BLaER1 (cell line): Measurements from ENCODE around the gene CLPSL1.

Experiments
- H3K27ac ChIP-seq: shearing (Covaris generic); formaldehyde crosslinking; 2 replicates; pipeline ENCODE4 v1.8.1; 2022
- H3K27me3 ChIP-seq: shearing (Covaris generic); formaldehyde crosslinking; 2 replicates; pipeline ENCODE4 v1.8.1; 2022
- H3K36me3 ChIP-seq: shearing (Covaris generic); formaldehyde crosslinking; 2 replicates; pipeline ENCODE4 v1.8.1; 2022
- H3K4me1 ChIP-seq: shearing (Covaris generic); formaldehyde crosslinking; 2 replicates; pipeline ENCODE4 v1.8.1; 2022
- H3K4me2 ChIP-seq: shearing (Covaris generic); formaldehyde crosslinking; 2 replicates; pipeline ENCODE4 v1.8.1; 2022
- H3K4me3 ChIP-seq: shearing (Covaris generic); formaldehyde crosslinking; 2 replicates; pipeline ENCODE4 v1.8.1; 2022
- H3K9ac ChIP-seq: shearing (Covaris generic); formaldehyde crosslinking; 2 replicates; pipeline ENCODE4 v1.8.1; 2022
- H3K9me3 ChIP-seq: shearing (Covaris generic); formaldehyde crosslinking; 2 replicates; pipeline ENCODE4 v1.8.1; 2022
- H4K20me1 ChIP-seq: shearing (Covaris generic); formaldehyde crosslinking; 2 replicates; pipeline ENCODE4 v1.8.1; 2022
- Cebpa-rat ChIP-seq: shearing (Covaris generic); IDR thresholded peaks from 2 replicates; pipeline ENCODE4 v1.8.1; 2022

The CLPSL1 gene

DNA sequence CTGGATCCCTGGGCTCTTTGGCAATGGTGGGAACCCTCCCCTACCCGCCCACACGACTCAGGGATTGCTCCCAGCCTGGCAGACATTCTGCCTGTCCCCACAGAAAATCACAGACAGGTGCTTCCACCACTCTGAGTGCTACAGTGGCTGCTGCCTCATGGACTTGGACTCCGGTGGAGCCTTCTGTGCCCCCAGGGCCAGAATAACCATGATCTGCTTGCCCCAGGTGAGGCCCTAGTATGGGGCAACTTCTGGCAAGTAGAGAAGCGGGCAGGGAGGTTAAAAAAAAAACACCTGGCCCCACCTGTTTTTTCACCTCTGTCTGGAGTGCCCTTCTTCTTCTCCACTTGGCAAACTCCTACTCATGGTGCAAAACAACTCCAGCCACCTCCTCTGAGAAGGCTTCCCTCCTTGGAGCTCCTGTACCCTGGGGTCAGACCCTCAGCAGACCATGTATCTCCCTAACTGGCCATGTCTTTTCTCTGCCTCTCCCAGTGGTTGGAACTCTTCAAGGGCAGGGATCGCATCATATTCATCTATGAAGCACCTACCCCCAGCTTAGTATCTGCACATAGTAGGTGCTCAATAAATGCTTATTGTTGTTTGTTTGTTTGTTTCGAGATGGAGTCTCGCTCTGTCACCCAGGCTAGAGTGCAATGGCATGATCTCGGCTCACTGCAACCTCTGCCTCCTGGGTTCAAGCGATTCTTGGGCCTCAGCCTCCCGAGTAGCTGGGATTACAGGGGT is 3.3 kb upstream of the CLPSL1 start:
- Histone ChIP-seq H3K36me3 (no peaks in the 10 kb centered on the region), H3K4me3 (no peak overlapping the region), H3K9me3 (no peaks in the 10 kb centered on the region), H4K20me1 (no peaks in the 10 kb centered on the region), H3K27ac (no peak overlapping the region), H3K4me1 (peaks cover 27% of the 10 kb centered on the region), H3K9ac (no peak overlapping the region), H3K27me3 (peaks cover 10% of the 10 kb centered on the region; the same call in 1 of the 2 replicates), H3K4me2 (no peak overlapping the region)
- no peak for TF ChIP-seq Cebpa-rat

DNA sequence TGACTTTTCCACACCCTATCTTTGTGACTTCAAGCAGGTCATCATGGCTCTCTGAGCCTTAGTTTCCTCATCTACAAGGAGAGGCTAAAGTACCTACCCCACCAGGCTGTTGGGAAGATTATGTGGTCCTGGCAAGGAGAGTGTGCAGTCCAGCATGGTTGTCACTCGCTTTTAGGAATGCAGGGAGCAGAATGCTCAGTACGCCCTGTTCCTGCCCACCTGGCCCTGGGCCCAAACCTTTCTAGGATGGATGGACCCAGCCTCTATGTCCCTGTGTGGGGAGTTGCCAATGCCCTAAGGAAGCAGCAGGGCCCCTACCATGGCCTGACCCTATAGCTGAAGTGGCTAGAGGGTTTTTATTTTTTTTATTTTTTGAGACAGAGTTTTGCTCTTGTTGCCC is 2.4 kb upstream of the CLPSL1 start:
- Histone ChIP-seq H3K9me3 (no peaks in the 10 kb centered on the region), H3K9ac (no peak overlapping the region), H3K27me3 (peaks cover 10% of the 10 kb centered on the region; the same call in 1 of the 2 replicates), H4K20me1 (no peaks in the 10 kb centered on the region), H3K27ac (no peak overlapping the region), H3K36me3 (no peaks in the 10 kb centered on the region), H3K4me3 (no peak overlapping the region), H3K4me1 (peaks cover 22% of the 10 kb centered on the region), H3K4me2 (no peak overlapping the region)
- TF ChIP-seq Cebpa-rat = no peak

DNA sequence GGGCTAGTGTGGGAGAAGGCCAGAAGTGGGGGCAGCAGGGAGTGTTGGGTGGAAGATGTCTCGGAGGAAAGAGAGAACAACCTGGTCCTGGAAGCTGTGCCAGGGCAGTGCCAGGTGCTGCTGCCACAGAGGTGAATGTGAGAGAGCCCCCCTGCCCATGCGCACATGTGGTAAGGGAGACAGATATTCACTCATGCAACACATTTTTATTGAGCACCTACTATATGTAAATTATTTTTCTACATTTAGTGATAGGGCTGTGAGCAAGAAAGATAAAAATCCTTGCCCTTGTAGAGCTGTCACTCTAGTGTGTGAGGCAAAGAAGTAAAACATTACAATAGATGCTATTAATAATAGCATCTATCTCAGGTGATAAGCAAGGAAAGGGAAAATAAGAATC is 471 bp downstream of the CLPSL1 start:
- Histone ChIP-seq H3K27ac (no peak overlapping the region), H3K36me3 (no peaks in the 10 kb centered on the region), H3K4me1 (peaks cover 8% of the 10 kb centered on the region; the same call in 1 of the 2 replicates), H3K4me3 (no peak overlapping the region), H3K27me3 (peaks cover 6% of the 10 kb centered on the region; the same call in 1 of the 2 replicates), H3K9me3 (no peaks in the 10 kb centered on the region), H4K20me1 (no peaks in the 10 kb centered on the region), H3K9ac (no peak overlapping the region), H3K4me2 (no peak overlapping the region)
- TF ChIP-seq Cebpa-rat = no peak

DNA sequence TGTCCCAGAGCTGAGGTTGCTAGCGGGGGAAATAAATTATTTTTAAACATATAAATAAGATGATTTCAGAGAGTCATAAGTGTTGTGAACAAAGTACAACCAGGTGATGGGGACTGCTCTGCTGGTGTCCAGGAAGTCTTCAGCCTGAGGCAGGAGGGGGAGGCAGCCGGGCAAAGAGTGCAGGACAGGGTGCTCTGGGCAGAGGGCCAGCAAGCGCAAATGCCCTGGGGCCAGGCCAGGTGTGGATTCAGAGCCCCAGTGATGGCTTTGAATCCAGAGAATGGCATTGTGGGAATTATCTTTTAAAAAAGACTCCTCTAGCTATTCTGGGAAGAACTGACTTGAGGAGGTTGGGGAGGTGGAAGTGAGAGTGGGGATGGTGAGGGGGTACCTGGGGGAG is 1.6 kb downstream of the CLPSL1 start:
- no peak overlapping the region for H3K9ac ChIP-seq
- H4K20me1 ChIP-seq = no peaks in the 10 kb centered on the region
- no peaks in the 10 kb centered on the region for H3K9me3 ChIP-seq
- peaks cover 11% of the 10 kb centered on the region; the same call in 1 of the 2 replicates for H3K27me3 ChIP-seq
- H3K4me3 ChIP-seq = no peak overlapping the region
- H3K4me1 ChIP-seq = no peaks in the 10 kb centered on the region
- no peak for TF ChIP-seq Cebpa-rat
- no peak overlapping the region for H3K27ac ChIP-seq
- H3K36me3 ChIP-seq = no peaks in the 10 kb centered on the region
- H3K4me2 ChIP-seq = no peak overlapping the region

DNA sequence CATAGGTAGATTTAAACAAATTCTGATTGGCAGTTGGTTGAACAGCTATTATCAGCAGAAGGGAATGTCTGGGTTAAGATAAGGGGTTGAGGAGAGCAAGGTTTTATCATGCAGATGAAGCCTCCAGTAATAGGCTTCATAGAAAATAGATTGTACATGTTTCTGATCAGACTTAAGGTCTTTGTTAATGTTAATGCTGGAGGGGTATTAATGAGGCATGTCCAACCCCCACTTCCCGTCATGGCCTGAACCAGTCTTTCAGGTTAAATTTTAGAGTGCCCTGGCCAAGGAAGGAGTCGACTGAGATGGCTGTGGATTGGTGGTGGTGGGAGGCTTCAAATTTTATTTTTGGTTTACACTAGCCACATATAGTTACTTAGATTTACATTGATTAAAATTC is 3.4 kb downstream of the CLPSL1 start:
- no peak overlapping the region for H3K27ac ChIP-seq
- no peaks in the 10 kb centered on the region for H3K36me3 ChIP-seq
- no peak for TF ChIP-seq Cebpa-rat
- H3K4me2 ChIP-seq = no peak overlapping the region
- peaks cover 13% of the 10 kb centered on the region; the same call in 1 of the 2 replicates for H3K27me3 ChIP-seq
- H3K4me3 ChIP-seq = no peak overlapping the region
- H4K20me1 ChIP-seq = no peaks in the 10 kb centered on the region
- H3K9me3 ChIP-seq = no peaks in the 10 kb centered on the region
- no peaks in the 10 kb centered on the region for H3K4me1 ChIP-seq
- H3K9ac ChIP-seq = no peak overlapping the region

DNA sequence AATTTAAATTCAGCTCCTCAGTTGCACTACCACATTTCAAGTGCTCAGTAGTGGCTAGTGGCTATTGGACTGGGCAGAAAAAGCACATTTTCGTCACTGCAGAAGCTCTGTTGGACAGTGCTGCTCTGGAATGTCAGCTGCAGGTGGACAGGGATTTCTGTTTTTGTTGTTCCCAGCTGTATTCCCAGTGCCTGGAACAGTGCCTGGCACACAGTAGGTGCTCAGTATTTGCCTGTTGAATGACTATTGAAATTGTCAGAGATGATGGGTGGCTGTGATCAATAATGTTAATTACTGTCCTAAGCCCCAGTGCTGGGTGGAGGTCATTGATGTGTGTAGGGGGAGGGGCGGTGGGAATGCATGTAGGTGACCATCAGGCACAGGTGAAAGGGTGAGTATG is 5.5 kb downstream of the CLPSL1 start:
- no peak overlapping the region for H3K27ac ChIP-seq
- H3K9me3 ChIP-seq = no peaks in the 10 kb centered on the region
- H3K36me3 ChIP-seq = no peaks in the 10 kb centered on the region
- no peaks in the 10 kb centered on the region for H4K20me1 ChIP-seq
- no peak overlapping the region for H3K4me3 ChIP-seq
- H3K4me2 ChIP-seq = no peak overlapping the region
- no peaks in the 10 kb centered on the region for H3K4me1 ChIP-seq
- H3K9ac ChIP-seq = no peak overlapping the region
- TF ChIP-seq Cebpa-rat = no peak
- peaks cover 13% of the 10 kb centered on the region; the same call in 1 of the 2 replicates for H3K27me3 ChIP-seq

DNA sequence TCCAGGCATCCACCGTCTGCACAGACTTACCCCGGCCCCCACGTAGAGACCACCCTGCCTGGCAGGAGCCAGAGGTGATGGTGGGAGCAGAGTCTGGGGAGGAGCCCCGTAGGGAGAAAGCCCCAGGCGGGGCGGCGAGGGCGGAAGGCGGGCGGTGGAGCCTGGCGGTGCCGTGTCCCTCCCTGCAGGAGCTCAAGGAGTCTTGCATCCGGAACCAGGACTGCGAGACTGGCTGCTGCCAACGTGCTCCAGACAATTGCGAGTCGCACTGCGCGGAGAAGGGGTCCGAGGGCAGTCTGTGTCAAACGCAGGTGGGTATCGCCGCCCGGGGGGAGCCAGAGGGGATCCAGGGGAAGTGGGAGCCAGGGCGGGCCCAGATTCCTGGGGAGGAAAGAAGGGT is 6.0 kb downstream of the CLPSL1 start:
- H3K4me2 ChIP-seq = no peak overlapping the region
- H3K36me3 ChIP-seq = no peaks in the 10 kb centered on the region
- H3K27me3 ChIP-seq = peaks cover 13% of the 10 kb centered on the region; the same call in 1 of the 2 replicates
- no peaks in the 10 kb centered on the region for H3K4me1 ChIP-seq
- no peak for TF ChIP-seq Cebpa-rat
- no peak overlapping the region for H3K4me3 ChIP-seq
- no peak overlapping the region for H3K9ac ChIP-seq
- no peaks in the 10 kb centered on the region for H4K20me1 ChIP-seq
- H3K27ac ChIP-seq = no peak overlapping the region
- no peaks in the 10 kb centered on the region for H3K9me3 ChIP-seq

DNA sequence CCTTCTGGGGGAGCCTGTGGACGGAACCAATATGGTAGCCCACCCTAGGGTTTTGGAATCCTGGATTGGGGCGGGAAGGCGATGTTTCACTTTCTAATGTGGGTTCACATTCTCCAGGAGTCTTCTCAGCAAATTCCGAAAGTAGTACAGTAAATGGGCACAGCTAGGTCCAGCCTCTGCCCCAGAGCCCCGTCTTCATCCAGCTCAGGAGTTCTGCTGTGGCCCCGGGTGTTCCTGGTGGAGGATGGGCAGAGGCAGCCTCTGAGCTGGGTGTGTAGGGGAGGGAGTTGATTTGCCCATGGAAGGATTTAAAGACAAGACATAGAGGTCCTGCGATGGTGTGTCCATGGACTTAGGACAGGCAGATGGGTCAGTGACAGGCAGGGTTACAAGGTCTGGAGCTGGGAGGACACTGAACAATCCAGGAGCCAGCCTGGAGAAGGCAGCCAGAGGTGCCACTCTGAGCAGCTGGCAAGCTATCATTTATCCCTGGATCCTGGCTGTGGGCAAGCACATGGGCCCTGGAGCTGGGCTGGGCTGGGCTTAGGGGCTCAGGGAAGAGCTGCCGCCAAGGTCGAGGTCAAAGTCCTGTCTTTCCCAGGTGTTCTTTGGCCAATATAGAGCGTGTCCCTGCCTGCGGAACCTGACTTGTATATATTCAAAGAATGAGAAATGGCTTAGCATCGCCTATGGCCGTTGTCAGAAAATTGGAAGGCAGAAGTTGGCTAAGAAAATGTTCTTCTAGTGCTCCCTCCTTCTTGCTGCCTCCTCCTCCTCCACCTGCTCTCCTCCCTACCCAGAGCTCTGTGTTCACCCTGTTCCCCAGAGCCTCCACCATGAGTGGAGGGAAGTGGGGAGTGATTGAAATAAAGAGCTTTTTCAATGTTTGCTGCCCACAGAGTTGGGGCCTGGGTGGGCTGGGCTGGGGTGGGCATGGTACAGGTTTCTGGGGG is 6.7 kb downstream of the CLPSL1 start:
- Histone ChIP-seq H3K36me3 (no peaks in the 10 kb centered on the region), H3K27ac (no peak overlapping the region), H3K9me3 (no peaks in the 10 kb centered on the region), H3K4me1 (no peaks in the 10 kb centered on the region), H3K9ac (no peak overlapping the region), H3K27me3 (peaks cover 13% of the 10 kb centered on the region; the same call in 1 of the 2 replicates), H4K20me1 (no peaks in the 10 kb centered on the region), H3K4me2 (no peak overlapping the region), H3K4me3 (no peak overlapping the region)
- TF ChIP-seq Cebpa-rat = no peak

DNA sequence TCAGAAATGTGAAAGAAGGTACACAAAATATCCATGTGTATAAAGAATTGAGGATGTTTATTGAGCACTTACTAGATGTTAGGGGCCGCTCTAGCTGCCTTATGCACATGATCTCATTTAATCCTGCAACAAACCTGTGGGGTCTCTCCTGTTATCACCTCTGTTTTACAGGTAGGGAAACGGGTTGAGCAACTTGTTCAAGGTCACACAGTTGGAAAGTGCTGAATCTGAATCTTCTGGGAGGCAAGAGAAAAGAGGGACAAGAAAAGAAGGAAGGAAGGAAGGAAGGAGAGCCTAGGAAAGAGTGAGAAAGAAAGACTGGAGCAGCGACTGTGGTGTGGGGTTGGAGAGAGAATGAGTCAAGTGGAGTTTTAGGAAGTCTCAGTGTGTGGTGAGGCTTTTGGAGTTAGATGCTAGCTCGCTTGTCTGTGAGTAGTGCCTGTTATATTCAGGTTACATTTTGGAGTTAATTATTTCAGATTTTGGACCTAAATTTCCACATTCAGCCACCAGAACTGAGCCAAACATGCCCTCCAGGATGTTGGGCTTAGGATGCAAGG is 7.7 kb downstream of the CLPSL1 start:
- peaks cover 13% of the 10 kb centered on the region; the same call in 1 of the 2 replicates for H3K27me3 ChIP-seq
- no peak for TF ChIP-seq Cebpa-rat
- no peaks in the 10 kb centered on the region for H4K20me1 ChIP-seq

More for the DNA sequence above, 7.7 kb downstream of the CLPSL1 start:
- no peaks in the 10 kb centered on the region for H3K9me3 ChIP-seq
- no peak overlapping the region for H3K4me2 ChIP-seq
- no peaks in the 10 kb centered on the region for H3K36me3 ChIP-seq
- no peak overlapping the region for H3K27ac ChIP-seq
- H3K4me3 ChIP-seq = no peak overlapping the region
- H3K4me1 ChIP-seq = no peaks in the 10 kb centered on the region
- H3K9ac ChIP-seq = no peak overlapping the region
